ENCODE measurements around the gene CDK5R2. TPM values are rescaled to one million over a fixed set of nuclear protein-coding genes. Genes with fewer than 3 reads are reported as not detected.
A peak's percentile ranks its signal among the peaks of the same experiment; 100 is the strongest.

The CDK5R2 gene
- total RNA-seq, 1 donor from 2014 or later = not detected

DNA sequence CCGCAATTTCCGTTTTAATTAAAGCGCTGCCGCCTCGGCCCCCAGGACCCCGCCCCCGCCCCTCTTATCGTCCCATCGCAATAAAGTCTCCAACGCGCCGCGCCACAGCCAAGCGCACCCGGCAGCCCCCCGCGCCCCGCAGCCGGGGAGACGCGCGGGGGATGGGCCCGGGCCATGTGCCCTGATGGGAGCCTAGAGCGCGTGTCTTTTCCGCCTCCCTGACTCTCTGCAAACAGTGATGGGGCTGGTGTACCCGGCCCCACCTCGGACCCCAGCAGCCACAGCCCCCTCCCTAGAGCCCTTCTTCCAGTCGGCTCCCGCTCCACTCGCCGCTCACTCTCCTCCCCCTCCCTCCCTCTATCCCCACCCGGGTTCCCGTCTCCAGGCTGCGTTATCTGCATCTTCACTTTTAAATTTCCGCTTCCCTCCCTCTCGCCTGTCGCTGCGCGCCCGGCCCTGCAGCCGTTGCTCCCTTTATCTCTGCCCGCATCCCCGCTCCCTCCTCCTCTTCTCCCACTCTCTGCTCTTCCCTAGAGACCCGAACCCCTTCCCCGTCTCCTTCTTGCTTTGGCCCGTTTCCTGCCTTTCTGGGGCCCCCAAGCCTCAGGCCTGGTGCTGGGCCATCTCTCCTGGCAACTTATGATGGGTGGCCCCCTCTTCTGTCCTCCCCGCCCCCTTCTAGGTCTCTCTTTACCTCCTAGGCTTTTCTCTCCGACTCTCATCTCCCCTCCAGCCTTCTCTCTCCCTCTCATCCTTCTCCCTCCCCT is 26.0 kb downstream of the CDK5R2 start:
- intact Hi-C loops (cut with DNase I) = no loop called here
- DNase-seq (ENCODE audit: low spot score) = no peak

DNA sequence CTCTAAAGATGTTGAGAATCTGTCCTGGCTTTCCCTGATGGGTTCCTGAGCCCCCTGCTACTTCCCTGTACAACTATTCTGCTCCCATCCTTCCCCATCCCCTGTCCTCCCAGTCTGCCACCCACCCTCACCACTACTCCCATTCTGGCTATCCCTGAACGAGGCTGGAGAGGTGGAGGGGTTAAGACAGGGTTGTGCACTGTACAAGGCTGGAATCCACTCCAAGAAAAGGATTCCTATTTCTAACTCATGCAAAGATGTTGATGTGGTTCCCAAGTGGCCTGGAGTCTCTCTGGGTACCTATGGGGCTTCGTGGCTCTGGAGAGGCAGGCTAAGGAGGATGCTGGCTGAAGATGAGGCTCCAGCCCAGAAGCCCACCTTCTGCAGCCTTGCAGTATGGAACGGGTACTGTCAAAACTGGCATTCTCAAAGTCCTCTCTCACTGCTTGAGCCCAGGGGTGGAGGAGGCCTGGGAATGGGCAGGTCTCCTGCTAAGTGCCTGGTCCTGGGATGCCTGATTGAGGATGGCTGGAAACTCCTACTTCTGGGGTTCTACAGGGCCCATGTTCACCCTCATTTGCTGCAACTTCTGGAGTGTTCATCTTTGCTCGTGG is 26.8 kb downstream of the CDK5R2 start:
- no peak for DNase-seq (ENCODE audit: low spot score)
- intact Hi-C loops (cut with DNase I) = no loop called here

DNA sequence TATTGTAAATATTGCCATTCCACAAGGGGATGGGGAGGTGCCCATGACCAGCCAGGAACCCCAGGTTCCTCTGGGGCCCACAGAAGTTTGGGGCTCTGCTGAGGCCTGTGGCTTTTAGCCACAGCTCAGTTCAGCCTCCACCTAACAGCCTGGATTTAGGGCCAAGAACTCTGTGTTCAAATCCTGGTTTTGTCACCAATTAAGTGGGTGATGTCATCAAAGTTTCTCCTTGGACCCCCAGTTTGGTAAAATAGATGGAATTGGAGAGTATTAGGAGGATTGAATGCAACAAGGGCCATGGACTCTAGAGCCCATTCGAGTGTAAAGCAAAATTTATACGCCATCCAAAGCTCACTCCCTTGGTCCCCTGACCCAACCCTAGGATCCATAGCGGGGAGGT is 28.7 kb downstream of the CDK5R2 start:
- DNase-seq (ENCODE audit: low spot score) = no peak
- intact Hi-C loops (cut with DNase I) = no loop called here

DNA sequence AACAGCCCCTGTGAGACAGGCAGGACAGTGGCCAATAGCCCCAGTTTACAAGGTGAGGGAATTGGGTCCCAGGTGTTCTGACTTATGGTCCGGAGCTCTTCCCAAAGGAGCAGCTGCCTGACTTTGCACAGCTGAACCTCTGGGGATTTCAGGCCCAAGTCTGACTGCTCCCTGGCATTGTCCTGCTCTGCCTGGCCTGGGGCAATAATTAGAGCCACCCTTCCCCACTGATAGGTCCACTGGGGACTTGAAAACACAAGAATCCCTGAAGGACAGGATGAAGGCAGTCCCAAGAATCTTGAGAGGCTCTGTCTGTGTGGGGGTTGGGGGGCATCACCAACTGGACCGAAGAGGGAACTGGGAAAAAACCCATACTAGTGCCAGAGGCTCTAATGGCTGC is 29.2 kb downstream of the CDK5R2 start:
- intact Hi-C loops (cut with DNase I) = no loop called here
- DNase-seq (ENCODE audit: low spot score) = no peak

DNA sequence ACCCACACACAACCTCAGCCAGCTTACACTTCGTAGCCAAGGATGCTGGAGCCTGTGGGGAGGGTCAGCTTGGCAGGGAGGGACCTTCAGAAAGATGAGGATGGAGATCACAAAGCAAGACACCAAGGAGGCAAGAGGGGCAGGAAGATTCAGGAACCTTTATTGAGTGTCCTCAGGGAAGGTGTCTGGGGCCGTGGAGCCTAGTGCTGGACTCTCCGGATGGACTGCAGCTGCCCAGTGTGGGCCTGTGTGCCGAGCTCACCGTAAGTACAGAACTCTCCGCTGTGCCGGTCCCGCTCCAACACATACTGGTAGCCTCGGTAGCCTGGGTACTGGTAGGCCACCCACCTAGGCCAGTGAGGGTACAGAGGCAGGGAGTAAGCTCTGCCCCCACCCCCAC is 30.6 kb downstream of the CDK5R2 start:
- no peak for DNase-seq (ENCODE audit: low spot score)
- intact Hi-C loops (cut with DNase I) = no loop called here

DNA sequence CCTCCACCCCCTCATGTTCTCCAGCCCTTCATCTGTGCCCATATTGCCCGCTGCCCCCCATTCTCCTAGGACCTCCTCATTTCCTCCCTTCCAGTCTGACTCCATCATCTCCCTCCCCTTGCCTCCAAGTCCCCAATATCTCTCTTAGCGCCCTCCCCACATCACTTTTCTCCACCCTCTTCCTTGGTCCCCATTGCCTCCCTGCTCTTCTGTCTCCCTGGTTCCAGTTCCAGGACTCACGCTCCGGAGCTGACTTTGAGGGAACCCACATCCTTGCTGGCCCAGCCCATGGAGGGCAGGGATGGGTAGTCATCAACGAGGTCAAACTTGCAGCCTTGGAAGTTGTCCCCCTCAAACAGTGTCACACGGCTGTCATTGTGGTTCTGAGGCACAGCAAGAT is 31.1 kb downstream of the CDK5R2 start:
- no peak for DNase-seq (ENCODE audit: low spot score)
- intact Hi-C loops (cut with DNase I) = no loop called here

DNA sequence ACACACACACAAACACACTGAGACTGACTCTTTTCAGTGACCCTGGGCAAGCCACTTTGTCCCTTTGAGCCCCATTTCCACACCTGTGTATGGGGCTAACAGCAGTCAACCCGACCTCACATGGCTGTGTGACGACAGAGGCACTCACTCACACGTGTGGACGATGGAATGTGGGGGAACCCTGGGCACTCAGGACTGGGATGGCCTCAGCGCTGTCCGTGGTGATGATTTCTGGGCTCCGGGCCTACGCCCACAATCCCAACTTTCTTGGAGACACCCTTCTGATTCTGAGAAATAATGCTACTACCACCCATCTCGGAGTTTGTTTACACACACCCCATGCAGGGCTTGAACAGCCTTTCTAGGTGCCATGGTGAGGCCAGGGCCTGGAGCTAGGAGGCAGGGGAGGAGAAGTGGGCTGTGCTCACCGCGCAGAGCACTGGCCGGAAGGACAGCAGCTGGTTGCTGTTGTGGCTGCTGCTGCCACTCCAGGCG is 32.3 kb downstream of the CDK5R2 start:
- intact Hi-C loops (cut with DNase I) = no loop called here
- no peak for DNase-seq (ENCODE audit: low spot score)

DNA sequence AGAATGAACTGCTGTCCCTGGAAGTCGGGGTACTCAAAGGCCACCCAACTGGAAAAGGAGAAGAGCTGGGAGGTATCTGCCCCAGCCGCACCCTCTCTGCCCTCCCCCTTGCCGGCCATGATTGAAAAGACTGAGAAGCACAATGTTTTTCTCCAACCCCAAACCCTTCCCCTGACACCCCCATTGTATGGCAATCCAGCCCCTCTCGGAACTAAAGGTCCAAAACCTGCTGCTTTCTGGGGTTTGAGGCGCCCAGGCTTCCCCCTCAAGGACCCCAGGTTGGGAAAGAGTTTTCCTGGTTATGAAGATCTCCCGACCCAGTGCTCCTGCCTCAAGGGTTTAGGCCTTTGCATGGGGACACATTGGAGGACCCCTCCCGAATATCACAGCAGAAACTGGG is 32.7 kb downstream of the CDK5R2 start:
- no peak for DNase-seq (ENCODE audit: low spot score)

DNA sequence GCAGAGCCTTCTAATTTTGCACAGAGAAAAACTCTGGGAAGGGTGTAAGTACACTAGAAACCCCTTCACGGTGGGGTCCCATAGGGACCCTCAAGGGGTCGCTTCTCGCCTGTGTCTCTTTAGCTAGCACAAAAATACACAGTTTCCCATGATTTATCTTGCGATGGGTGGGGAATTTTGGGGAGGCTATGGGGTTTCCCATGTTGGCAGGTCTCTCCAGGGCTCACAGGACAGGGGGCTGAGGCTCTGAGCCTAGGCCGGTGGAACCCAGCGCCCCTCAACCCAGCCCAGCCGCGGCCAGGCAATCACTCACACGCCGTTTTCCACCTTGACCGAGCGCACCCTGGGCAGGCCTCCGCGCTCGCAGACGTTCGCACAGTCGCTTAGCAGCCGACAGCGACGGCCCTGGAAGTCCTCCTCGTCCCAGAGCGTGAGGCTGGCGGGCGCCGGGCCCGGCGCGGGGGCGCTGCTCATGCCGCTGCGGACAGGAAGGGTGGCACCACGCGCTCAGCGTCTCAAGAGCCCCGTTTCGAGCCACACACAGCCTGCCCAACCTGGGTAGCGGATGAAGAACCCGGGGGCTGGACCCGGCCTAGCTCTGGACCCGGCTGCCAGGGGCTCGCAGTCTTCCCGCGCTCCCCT is 33.4 kb downstream of the CDK5R2 start:
- DNase-seq (ENCODE audit: low spot score) = no peak
- intact Hi-C loops (cut with DNase I) = no loop called here

More for the DNA sequence above, 32.7 kb downstream of the CDK5R2 start:
- intact Hi-C loops (cut with DNase I) = no loop called here

DNA sequence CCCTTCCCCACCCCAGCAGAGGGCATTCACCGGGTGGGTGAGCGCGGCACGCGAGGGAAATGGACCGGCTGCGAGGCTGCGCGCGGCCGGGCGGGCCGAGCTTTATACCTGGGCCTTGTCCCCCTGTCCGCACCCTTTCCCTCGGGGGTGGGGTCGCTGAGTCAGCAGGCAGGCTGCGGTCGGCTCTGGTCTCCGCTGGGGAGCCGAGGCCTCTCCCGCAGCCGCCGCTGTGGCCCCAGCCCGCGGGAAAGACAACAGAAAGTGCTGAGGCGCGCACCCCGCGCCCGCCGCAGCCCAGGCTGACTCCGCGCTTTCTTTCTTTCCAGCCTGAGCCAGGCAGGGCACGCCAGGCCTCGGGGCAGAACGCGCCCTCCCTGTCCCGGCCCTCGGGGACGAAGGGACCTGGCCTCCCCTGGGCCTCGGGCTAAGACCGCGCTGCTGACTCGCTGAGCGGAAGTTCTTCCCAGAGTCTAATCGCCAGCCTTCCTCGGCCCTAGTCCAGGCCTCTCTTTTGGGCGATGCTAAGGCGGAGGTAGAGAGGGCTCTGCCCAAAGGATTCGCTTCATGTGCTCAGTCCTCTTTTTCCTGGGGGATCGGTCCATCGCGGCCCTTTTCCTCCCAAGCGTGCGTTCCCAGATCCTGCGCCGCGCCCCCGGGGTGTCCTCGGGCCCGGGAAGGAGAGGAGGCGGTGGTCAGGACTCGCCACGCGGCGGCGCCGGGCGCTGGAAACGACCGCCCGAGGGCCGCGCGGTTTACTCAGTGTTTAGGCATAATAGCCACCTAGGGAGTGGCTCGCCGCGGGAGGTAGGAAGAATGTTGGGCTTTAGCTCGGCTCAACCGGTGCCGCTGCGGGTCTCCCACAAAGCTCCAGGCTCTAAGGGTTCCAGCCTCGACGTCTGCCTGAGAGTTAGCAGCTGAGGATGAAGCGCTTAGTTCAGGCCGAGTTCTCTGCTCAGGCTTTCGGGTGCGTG is 34.2 kb downstream of the CDK5R2 start, which contains the start of gene CRYBA2:
Gene CRYBA2 (minus strand): TSS at position 78 of the 971 bp plus-strand sequence. CDS start 246 bp downstream, outside the sequence.
- intact Hi-C loops (cut with DNase I) = no loop called here
- no peak for DNase-seq (ENCODE audit: low spot score)

DNA sequence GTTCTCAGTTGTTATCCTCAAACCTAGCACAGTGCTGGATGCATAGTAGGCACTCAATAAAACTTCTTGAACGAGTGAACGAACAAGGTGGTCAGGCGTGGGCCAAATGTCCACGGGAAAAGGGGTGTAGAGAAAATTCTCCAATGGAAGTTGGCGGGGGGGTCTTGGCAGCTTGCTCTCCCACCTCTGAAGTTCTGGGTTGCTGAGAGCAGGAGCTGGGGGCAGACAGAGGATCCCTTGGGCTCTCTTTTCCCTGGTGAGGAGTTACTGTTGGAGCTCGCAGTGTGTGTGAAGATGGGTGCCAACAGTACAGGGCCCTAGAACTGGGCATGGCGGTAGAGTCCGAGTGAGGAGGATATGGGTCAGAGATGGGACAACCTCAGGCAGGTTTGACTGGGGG is 36.1 kb downstream of the CDK5R2 start:
- intact Hi-C loops (cut with DNase I) = no loop called here
- DNase-seq (ENCODE audit: low spot score) = no peak

DNA sequence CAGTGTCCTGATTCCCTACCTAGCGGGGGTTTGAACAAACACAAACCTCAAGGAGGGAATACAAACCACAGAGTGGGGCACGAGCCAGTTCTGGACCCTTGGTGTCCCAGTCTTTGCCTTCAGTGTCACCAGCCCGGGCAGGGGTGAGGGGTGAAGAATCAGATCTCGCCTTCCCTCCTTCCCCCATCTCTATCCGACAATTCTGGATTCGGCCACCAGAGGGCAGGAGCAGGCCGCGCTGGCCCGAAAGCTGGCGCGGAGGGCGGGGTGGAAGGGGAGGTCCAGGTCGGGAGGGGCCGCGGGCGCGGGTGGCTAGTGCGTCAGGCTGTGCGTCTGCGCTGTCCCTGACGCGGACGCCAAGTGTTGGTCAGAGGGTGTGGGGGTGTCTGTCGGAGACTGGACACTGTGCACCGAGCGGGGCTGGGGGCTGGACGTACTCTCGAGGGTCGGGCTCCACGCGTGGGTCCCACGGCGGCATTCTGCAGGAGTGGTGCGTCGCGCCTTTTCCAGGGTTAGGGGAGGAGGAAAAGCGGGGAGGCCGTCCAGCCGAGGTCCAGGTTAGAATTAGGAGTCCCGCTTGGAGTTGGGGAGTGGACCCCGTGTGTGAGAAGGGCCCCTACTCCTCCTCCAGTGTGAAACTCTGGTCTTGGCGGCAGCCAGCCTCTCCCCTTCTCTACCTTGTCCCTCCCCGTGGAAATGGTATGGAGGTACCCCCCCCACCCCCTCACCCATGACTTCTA is 36.7 kb downstream of the CDK5R2 start:
- intact Hi-C loops (cut with DNase I) = no loop called here
- DNase-seq (ENCODE audit: low spot score) = peak; percentile 89

DNA sequence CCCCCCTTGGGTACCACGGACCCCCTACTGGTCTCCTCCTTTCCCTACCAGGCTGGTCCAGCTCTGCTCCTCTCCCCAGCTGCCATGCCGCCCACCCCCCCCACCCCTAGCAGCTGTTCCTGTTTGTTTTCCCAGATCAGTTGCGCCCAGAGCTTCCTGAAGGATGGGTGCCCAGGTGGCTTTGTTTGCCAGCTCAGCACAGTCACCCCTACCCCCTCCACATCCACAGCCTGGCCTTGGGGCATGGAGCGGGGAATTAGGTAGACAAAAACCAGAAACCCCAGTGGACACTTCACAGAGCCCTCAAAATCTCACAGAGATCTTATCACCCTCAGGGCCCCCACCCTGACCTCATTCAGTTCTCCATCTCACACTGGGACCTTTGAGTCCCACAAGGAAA is 37.5 kb downstream of the CDK5R2 start:
- intact Hi-C loops (cut with DNase I) = no loop called here
- DNase-seq (ENCODE audit: low spot score) = no peak

DNA sequence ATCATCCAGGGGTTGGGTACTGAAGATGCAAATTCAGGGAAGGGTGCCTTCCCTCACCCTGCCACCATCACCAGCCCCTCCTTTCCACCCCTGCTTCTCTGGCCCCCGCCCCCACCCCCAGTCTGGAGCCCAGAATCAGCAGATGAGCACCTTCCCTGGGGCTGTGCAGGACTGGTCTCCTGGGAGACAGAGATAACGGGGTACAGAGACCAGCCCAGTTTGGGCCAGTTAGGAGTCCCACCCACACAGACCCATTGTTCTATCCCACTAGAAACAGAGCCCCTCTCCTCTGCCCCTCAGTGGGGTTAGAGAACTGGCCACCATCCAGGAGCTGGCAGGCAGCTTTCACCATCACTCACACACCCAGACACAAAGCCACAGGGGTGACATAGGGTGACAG is 38.3 kb downstream of the CDK5R2 start:
- intact Hi-C loops (cut with DNase I) = no loop called here
- DNase-seq (ENCODE audit: low spot score) = no peak

DNA sequence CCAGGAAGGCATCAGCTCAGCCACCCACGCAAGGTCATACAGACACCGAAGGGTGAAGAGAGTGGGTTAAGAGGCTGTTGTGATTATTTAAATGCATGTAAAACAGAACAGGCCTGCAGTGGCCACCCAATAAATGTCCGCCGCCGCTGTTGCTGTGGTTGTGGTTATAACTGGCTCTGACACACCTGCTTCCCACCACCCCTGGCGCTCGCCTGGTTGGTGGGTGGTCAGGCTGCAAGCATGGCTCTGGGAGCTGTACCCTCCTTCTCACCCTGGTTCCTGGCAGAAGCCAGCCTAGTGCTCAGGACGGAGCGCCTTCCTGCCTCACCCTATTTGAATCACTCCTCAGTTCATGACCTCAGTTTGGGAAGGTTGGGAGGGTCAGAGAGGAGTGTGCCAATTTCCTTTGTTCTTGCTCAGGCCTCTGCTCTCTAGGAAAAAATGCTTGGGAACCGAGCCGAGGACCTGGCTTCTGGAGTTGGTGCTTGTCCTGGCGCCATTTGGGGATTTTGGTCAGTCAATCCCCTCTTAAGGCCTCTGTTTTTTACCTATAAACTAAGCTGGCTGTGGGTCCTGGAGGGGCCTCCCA is 39.0 kb downstream of the CDK5R2 start:
- intact Hi-C loops (cut with DNase I) = no loop called here
- DNase-seq (ENCODE audit: low spot score) = no peak

DNA sequence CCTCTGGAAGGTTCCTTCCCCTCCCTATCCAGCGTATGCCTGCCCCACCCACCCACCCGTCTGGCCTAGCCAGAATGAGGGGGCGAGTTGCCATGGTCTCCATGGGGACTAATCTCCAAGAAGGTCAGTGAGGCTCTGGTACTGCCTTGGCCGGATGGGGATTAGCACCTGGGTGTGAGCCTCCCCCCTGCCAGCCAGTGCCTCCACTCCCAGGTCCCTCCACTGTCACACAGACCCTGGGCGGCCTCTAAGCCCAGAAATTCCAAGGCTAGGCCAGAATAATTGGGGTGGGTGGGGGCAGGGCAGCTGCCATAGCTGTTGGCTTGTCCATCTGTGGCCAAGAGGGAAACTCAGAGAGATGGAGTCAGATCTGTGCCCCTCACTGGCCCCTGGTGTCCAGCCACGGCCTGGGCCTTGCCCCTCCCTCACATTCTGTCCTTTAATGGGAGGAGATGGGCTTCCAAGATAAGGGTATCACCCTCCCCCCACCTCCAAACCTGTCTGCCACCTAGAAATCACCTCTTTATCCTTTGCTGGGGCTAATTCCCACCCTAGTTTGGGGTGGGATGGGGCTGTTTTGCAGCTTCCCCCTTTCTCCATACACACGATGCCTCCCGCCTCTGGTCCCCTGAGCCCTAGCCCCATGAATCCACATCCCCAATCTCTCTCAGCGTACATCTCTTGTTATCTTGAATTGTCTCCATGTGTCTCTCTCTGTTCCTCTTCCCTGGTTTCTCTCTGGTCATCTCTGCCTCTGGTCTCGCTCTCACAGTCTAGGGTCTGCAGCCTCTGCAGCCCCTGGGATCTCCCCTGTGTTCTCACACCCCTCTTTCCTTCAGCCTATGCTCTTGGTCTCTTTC is 39.8 kb downstream of the CDK5R2 start:
- intact Hi-C loops (cut with DNase I) = no loop called here
- DNase-seq (ENCODE audit: low spot score) = no peak

DNA sequence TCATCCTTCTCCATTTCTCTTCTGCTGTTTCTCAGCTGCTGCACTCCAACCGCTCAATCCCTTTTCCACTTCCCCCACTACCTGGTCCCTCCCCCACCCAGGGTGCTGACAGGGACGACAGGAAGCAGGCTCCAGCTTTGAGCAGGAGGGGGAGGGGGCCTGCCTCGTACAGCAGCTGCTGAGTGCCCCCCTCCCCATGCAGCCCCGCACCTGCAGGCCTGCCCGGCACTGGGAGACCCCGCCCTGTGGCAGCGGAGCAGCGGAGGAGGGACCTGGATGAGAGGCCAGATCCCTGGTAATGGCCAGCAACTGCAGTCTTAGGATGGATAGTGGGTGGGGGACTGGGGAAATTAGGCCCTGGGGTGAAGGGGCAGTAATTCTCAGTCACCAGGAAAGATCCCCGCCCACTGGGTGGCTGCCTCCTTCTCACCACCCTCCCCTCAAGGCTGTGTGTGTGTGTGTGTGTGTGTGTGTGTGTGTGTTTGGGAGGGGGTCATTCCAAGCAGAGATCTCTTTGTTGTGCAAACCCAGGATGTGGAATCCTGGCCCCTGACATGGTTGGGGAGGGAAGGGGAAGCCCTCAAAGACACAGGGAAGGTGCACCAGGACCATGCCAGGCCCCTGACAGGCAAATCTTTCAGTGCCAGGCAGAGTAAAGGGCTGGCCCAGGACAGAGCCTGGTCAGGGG is 40.6 kb downstream of the CDK5R2 start:
- intact Hi-C loops (cut with DNase I) = no loop called here
- no peak for DNase-seq (ENCODE audit: low spot score)
